ENCODE data around the gene RXRG. TPM values are rescaled to one million over a fixed set of nuclear protein-coding genes. Genes with fewer than 3 reads are reported as not detected.

The RXRG gene
- polyA plus RNA-seq, 1 of the 3 experiments (the other 2 are of a cell fraction) = not detected

- POLR2A ChIA-PET = no interaction called here
- CTCF ChIA-PET = interaction anchor here (1.5 to 6.7 kb wide), 5 partner anchors 9 to 218 kb away, joined by 3 to 59 read pairs (median 9); no protein-coding TSS in a partner anchor
- H3K9me3 ChIP-seq = no peaks in the 10 kb centered on the region
- no peak overlapping the region for H2AFZ ChIP-seq (ENCODE audit: low read depth)
- H3K9me2 ChIP-seq = no peaks in the 10 kb centered on the region
- H3K36me3 ChIP-seq (replicated peaks in 1 of 2; ENCODE audit: control insufficient read depth in 1 of 2, insufficient read depth in 2 of 2, low read length in 1 of 2) = no peaks in the 10 kb centered on the region
- no peaks in the 10 kb centered on the region for H3K4me1 ChIP-seq (ENCODE audit: control insufficient read depth in 1 of 2, insufficient read depth in 2 of 2, low read depth in 1 of 2, low read length in 1 of 2)
- H3F3A ChIP-seq (replicated peaks; ENCODE audit: insufficient read depth) = peaks cover 3% of the 10 kb centered on the region
- H3K27me3 ChIP-seq (ENCODE audit: insufficient read depth) = peaks cover 27% of the 10 kb centered on the region
- no peak overlapping the region for H3K9ac ChIP-seq
- no peak for DNase-seq
- TF ChIP-seq TCF12 (IDR thresholded peaks at IDR 0.05) = no peak
- no peak for TF ChIP-seq MEF2A (IDR thresholded peaks at IDR 0.05; ENCODE audit: borderline replicate concordance, low read depth)
- no peak for TF ChIP-seq PBX3 (IDR thresholded peaks at IDR 0.05)
- TF ChIP-seq TEAD4 (IDR thresholded peaks at IDR 0.05; ENCODE audit: borderline replicate concordance, insufficient read depth) = no peak
- TF ChIP-seq IRF3 (IDR thresholded peaks at IDR 0.05; ENCODE audit: low read depth, low read length) = no peak
- no peak for TF ChIP-seq SMC3 (IDR thresholded peaks at IDR 0.05; ENCODE audit: low read depth, low read length)
- TF ChIP-seq TAF1 (IDR thresholded peaks at IDR 0.05; ENCODE audit: borderline replicate concordance, low read depth, low read length) = no peak
- no peak for TF ChIP-seq YY1 (IDR thresholded peaks at IDR 0.05; ENCODE audit: low read depth)
- no peak for TF ChIP-seq GABPA (IDR thresholded peaks at IDR 0.05; ENCODE audit: low read depth)
- TF ChIP-seq NRF1 (IDR thresholded peaks at IDR 0.05; ENCODE audit: low read depth, low read length) = no peak
- no peak for TF ChIP-seq FOXM1 (IDR thresholded peaks at IDR 0.05; ENCODE audit: low read depth)
- TF ChIP-seq RFX5 (IDR thresholded peaks at IDR 0.05; ENCODE audit: low read length) = no peak
- TF ChIP-seq EP300 (IDR thresholded peaks at IDR 0.05; ENCODE audit: borderline replicate concordance in 1 of 2, low read depth in 1 of 2, low read length in 1 of 2) = no peak
- no peak for TF ChIP-seq RCOR1 (IDR thresholded peaks at IDR 0.05; ENCODE audit: low read length)
- no peak for TF ChIP-seq FOSL2 (IDR thresholded peaks at IDR 0.05; ENCODE audit: borderline replicate concordance, low read depth)
- no peak overlapping the region for H3K27ac ChIP-seq (ENCODE audit: low read depth in 2 of 2, low read length in 1 of 2)
- no peaks in the 10 kb centered on the region for H4K20me1 ChIP-seq (ENCODE audit: insufficient read depth)
- H3K4me2 ChIP-seq = no peak overlapping the region
- H3K4me3 ChIP-seq (ENCODE audit: low read depth in 2 of 2, low read length in 1 of 2) = no peak overlapping the region
- 28% methylated on average over 5 of the region's 5 CpGs for WGBS (ENCODE audit: low lambda C conversion rate)
- no peaks in the 10 kb centered on the region for H3K79me2 ChIP-seq (ENCODE audit: insufficient read depth)
Observed at GRCh38 chr1:165383599-165384405, 61.1 kb downstream of the RXRG start.

- TF ChIP-seq ELF1 (IDR thresholded peaks at IDR 0.05) (no peak), MEF2A (IDR thresholded peaks at IDR 0.05; ENCODE audit: borderline replicate concordance, low read depth) (no peak), RAD21 (IDR thresholded peaks at IDR 0.05; ENCODE audit: low read length) (no peak), EP300 (IDR thresholded peaks at IDR 0.05; ENCODE audit: borderline replicate concordance in 1 of 2, low read depth in 1 of 2, low read length in 1 of 2) (no peak), NFIC (IDR thresholded peaks at IDR 0.05; ENCODE audit: borderline replicate concordance) (no peak), FOXJ3 (CRISPR knock-in tag; IDR thresholded peaks at IDR 0.05) (no peak), ZBTB33 (IDR thresholded peaks at IDR 0.05; ENCODE audit: borderline replicate concordance, low read depth) (no peak), IRF3 (IDR thresholded peaks at IDR 0.05; ENCODE audit: low read depth, low read length) (no peak), TCF12 (IDR thresholded peaks at IDR 0.05) (no peak), POLR2AphosphoS5 (IDR thresholded peaks at IDR 0.05; ENCODE audit: low read depth, low read length) (no peak), RFX5 (IDR thresholded peaks at IDR 0.05; ENCODE audit: low read length) (no peak)
- H3K4me2 ChIP-seq = no peak overlapping the region
- CTCF ChIA-PET = interaction anchor here (1.5 to 6.7 kb wide), 6 partner anchors 10 to 219 kb away, joined by 3 to 59 read pairs (median 13); no protein-coding TSS in a partner anchor
Observed at GRCh38 chr1:165383067-165383466, 61.9 kb downstream of the RXRG start.

More at GRCh38 chr1:165383067-165383466, 61.9 kb downstream of the RXRG start:
- no peak for DNase-seq
- no peaks in the 10 kb centered on the region for H3K36me3 ChIP-seq (replicated peaks in 1 of 2; ENCODE audit: control insufficient read depth in 1 of 2, insufficient read depth in 2 of 2, low read length in 1 of 2)
- WGBS (ENCODE audit: low lambda C conversion rate) = 55% methylated on average over 6 of the region's 6 CpGs
- no peaks in the 10 kb centered on the region for H3K79me2 ChIP-seq (ENCODE audit: insufficient read depth)
- H3K9me2 ChIP-seq = no peaks in the 10 kb centered on the region
- peaks cover 3% of the 10 kb centered on the region for H3F3A ChIP-seq (replicated peaks; ENCODE audit: insufficient read depth)
- no peak overlapping the region for H3K4me3 ChIP-seq (ENCODE audit: low read depth in 2 of 2, low read length in 1 of 2)
- no peak overlapping the region for H3K9ac ChIP-seq
- H3K27me3 ChIP-seq (ENCODE audit: insufficient read depth) = peaks cover 27% of the 10 kb centered on the region
- no peaks in the 10 kb centered on the region for H3K9me3 ChIP-seq
- POLR2A ChIA-PET = no interaction called here
- H4K20me1 ChIP-seq (ENCODE audit: insufficient read depth) = no peaks in the 10 kb centered on the region
- H2AFZ ChIP-seq (ENCODE audit: low read depth) = no peak overlapping the region
- no peak overlapping the region for H3K27ac ChIP-seq (ENCODE audit: low read depth in 2 of 2, low read length in 1 of 2)
- no peaks in the 10 kb centered on the region for H3K4me1 ChIP-seq (ENCODE audit: control insufficient read depth in 1 of 2, insufficient read depth in 2 of 2, low read depth in 1 of 2, low read length in 1 of 2)
